ENCODE measurements around the gene PRMT9. TPM values are rescaled to one million over a fixed set of nuclear protein-coding genes. Genes with fewer than 3 reads are reported as not detected.

Gene PRMT9
- total RNA-seq, 2 donors from 2014 or later, result 5.1 to 7.1 TPM

GRCh38 chr4:147629783-147630730, 53.9 kb downstream of the PRMT9 start:
- ATAC-seq (no peak), DNase-seq (no peak)
- intact Hi-C loops (cut with DNase I, micrococcal nuclease), result no loop called here

DNA sequence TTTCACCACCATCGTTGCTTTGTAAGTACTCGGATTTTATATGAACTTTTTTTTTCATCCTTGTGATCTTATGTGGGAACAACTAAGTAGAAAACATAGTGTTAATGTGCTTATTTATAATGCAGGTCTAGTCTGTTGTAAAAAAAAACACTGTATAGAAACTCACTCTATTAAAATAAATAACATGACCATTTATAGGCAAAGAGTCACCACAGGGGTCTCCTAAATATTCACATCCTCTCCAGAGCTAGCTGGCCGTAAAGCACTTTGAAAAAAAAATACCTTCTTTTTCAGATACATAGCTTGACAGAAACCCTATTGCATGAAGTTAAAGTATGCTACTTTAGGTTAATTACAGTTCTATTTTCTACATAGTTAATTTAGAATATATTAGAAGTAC, 55.5 kb downstream of the PRMT9 start:
- no peak for DNase-seq

GRCh38 chr4:147626903-147627302, 57.1 kb downstream of the PRMT9 start:
- intact Hi-C loops (cut with DNase I, micrococcal nuclease), result no loop called here
- ATAC-seq, result no peak
- DNase-seq, result no peak

More for the DNA sequence above, 55.5 kb downstream of the PRMT9 start:
- intact Hi-C loops (cut with DNase I, micrococcal nuclease), result no loop called here
- ATAC-seq, result no peak

DNA sequence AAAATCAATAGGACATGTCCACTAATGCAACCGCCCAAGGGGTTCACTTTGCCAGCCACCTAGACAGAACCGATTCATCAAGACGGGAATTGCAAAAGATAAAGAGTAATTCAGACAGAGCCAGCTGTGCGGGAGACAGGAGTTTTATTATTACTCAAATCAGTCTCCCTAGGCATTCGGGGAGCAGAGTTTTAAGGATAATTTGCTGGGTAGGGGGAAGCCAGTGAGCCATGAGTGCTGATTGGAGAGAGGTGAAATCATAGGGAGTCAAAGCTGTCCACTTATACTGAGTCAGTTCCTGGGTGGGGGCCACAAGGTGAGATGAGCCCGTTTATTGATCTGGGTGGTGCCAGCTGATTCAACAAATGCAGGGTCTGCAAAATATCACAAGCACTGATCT, 58.2 kb downstream of the PRMT9 start:
- intact Hi-C loops (cut with DNase I, micrococcal nuclease), result no loop called here

DNA sequence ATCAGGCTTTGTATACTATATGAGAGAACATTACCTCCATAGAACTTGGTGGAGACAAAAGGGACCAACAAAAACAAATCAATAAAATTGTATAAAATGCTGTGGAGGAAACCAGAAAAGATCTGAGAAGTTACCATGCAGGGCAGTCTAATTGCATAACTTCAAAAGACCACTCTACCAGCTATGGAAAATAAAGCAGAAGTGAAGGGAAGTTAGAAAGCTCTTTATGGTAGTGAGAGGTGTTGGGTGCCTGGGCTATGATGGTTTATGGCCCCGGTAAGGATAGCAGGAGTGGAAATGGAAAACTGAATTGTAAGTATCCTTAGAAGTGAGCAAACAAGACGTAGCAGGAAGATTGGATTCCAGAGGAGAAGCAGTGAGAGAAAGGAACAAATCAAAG, 63.6 kb downstream of the PRMT9 start:
- DNase-seq (no peak), ATAC-seq (no peak)
- intact Hi-C loops (cut with DNase I, micrococcal nuclease), result no loop called here

More for the DNA sequence above, 58.2 kb downstream of the PRMT9 start:
- DNase-seq, result no peak
- no peak for ATAC-seq

- DNase-seq, result no peak
- peak; percentile 39 for ATAC-seq
- intact Hi-C loops (cut with DNase I, micrococcal nuclease), result no loop called here
Observed at GRCh38 chr4:147617841-147618691, 65.9 kb downstream of the PRMT9 start.

GRCh38 chr4:147617173-147617840, 66.7 kb downstream of the PRMT9 start, which contains the start of gene TMEM184C:
TMEM184C (plus strand) TSS chr4:147617397; CDS start chr4:147617957, 560 bp downstream.
- peak; percentile 98 for ATAC-seq

GRCh38 chr4:147616849-147617172, 67.2 kb downstream of the PRMT9 start:
- DNase-seq, result no peak
- intact Hi-C loops (cut with DNase I, micrococcal nuclease), result no loop called here
- no peak for ATAC-seq

More at GRCh38 chr4:147617173-147617840, 66.7 kb downstream of the PRMT9 start, which contains the start of gene TMEM184C:
- peak; percentile 98 to 100 for DNase-seq
- intact Hi-C loops (cut with DNase I, micrococcal nuclease), result no loop called here

- ATAC-seq (no peak), DNase-seq (no peak)
- intact Hi-C loops (cut with DNase I, micrococcal nuclease), result no loop called here
Observed at GRCh38 chr4:147610686-147611085, 73.3 kb downstream of the PRMT9 start.

DNA sequence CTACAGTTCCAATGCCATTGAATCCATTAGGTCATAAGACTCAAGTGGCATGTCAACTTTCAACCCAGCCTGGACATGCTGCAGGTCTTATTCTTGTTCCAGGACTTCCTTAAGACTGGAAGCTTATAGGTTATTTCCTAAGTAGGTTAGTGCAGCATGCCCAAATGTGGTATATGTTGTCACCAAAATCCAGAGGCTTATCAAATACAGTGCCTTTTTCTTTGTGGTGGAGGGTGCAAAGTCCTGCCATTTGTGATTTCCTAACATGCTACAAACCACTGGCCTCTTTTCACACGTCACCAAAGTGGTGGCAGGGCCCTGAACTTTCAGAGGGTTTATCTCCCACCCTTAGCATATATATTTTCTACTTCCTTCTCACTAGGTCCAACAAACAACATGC, 76.5 kb downstream of the PRMT9 start:
- ATAC-seq (no peak), DNase-seq (no peak)
- intact Hi-C loops (cut with DNase I, micrococcal nuclease), result no loop called here

- intact Hi-C loops (cut with DNase I, micrococcal nuclease), result no loop called here
Observed at GRCh38 chr4:147605499-147605898, 78.5 kb downstream of the PRMT9 start.

DNA sequence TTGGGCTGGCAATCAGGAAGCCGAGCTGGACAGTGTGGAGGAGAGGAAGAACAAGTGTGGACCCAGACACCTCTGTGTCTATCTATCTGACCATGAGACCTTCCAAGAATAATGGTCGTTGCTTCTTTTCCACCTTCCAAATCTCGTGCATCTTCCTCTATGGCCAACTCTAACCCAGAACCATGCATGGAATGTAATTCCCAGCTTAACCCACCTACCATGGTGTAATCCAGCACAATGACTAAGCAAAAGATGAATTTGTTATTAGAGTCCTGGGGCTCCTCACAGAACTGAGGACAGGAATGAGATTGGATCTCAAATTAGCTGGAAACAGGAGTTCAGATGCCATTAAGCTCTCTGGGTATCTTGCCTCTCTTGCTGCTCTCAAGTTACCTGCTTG, 84.2 kb downstream of the PRMT9 start:
- DNase-seq, result no peak
- intact Hi-C loops (cut with DNase I, micrococcal nuclease), result loop anchor here in 1 of 2 donors (10.0 kb wide), 2 partner anchors 435 to 495 kb away; no protein-coding TSS in a partner anchor
- ATAC-seq, result no peak

More at GRCh38 chr4:147605499-147605898, 78.5 kb downstream of the PRMT9 start:
- no peak for DNase-seq
- ATAC-seq, result no peak

DNA sequence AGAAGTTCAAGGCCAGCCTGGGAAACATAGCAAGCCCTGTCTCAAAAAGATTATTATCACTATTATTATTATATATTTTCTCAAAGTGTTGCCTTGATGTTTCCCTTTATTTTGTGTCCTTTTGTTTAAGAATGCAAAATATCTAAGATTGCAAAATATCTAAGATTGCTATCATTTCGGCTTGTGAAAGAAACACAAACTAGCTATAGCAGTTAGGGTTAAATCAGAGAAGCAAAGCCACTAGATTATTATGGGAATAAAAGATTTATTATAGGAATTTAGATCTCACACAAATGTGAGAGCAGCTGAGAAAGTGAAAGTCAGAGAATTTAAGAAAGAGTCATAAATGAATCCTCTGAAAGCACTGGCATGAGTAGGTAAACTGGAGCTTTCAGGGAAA, 84.8 kb downstream of the PRMT9 start:
- intact Hi-C loops (cut with DNase I, micrococcal nuclease), result loop anchor here in 1 of 2 donors (10.0 kb wide), 2 partner anchors 434 to 494 kb away; no protein-coding TSS in a partner anchor
- DNase-seq (no peak), ATAC-seq (no peak)

GRCh38 chr4:147597561-147597960, 86.4 kb downstream of the PRMT9 start:
- intact Hi-C loops (cut with DNase I, micrococcal nuclease), result loop anchor here in 1 of 2 donors (10.0 kb wide), 2 partner anchors 433 to 493 kb away; no protein-coding TSS in a partner anchor
- no peak for ATAC-seq

DNA sequence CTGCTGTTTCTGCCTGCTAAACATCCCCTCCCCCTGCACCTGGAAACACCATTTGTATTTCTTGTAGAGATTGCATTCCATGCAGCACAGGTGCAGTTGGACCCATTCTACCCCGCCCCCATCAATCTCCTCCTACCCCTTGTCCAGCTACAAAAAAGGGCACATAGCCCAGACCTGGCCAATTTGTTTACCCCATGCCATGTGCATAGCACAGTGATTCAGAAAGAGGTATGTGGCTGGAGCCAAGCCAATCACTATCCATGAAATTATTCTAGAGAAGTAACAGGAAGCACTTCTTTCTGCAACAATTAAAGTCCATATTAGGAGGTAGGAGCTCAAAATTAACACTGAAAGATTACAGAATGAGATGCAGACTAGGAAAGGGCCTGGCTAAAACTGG, 87.0 kb downstream of the PRMT9 start:
- DNase-seq, result no peak
- no peak for ATAC-seq
- intact Hi-C loops (cut with DNase I, micrococcal nuclease), result loop anchor here in 1 of 2 donors (10.0 kb wide), 2 partner anchors 432 to 492 kb away; no protein-coding TSS in a partner anchor

More at GRCh38 chr4:147597561-147597960, 86.4 kb downstream of the PRMT9 start:
- no peak for DNase-seq

DNA sequence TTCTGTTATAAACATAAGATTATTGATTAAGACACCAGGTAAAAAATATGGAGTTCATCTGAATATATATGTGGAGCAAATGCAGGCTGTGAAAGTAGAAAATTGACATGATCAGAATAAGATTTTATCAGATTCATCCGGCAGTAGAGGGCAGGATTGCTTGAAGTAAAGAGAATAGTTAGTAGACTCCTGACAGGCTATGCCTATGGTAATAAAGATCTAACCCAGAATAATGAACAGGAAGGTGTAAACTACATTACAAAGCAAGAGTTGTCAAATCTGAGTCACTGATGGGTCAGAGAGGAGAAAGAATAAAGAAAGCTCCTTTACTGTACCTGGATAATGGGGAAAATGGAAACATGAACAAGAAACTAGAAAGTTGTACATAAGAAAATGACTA, 87.6 kb downstream of the PRMT9 start:
- intact Hi-C loops (cut with DNase I, micrococcal nuclease), result loop anchor here in 1 of 2 donors (10.0 kb wide), 2 partner anchors 432 to 492 kb away; no protein-coding TSS in a partner anchor
- no peak for ATAC-seq
- DNase-seq, result no peak

DNA sequence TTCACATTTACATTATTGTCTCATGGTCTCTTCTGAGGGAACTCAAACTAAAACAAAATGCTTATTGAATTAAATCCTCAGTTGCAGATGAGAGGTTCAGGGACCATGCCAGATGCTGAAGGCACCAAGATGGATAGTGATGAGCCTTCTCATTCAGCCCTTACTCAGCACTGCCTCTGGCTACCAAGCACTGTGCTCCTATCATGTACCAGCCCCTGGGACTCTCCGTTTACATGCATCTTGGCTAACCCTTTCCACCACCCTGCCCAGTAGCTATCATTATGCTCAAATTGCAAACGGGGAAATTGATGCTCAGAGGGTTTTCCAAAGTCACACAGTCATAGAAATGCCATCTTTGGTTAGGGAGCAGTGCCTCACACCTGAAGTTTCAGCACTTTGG, 89.4 kb downstream of the PRMT9 start:
- no peak for ATAC-seq
- intact Hi-C loops (cut with DNase I, micrococcal nuclease), result loop anchor here in 1 of 2 donors (10.0 kb wide), 2 partner anchors 430 to 490 kb away; no protein-coding TSS in a partner anchor
- no peak for DNase-seq

DNA sequence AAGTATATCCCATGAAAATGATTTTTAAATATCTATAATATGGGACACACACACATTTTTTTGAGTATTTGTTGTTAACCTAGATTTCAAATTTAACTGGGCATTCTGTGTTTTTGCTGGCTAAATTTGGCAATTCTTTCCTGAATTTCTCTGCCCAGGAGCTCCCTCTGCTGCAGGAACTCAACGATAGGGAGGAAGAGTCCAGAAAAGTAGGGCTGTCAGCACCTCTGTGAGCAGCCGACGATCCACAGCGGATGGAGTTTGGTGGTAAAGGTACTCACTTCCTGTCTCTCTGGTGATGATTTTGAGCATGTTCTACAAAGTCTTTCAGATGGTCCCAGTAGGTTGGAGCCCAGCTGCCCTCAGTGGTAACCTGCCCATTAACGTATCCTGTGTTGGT, 89.9 kb downstream of the PRMT9 start:
- ATAC-seq (no peak), DNase-seq (no peak)
- intact Hi-C loops (cut with DNase I, micrococcal nuclease), result loop anchor here in 1 of 2 donors (10.0 kb wide), 2 partner anchors 429 to 489 kb away; no protein-coding TSS in a partner anchor

All from left colon (tissue), 2 donors.